ENCODE measurements around the gene ISM2. TPM values are rescaled to one million over a fixed set of nuclear protein-coding genes. Genes with fewer than 3 reads are reported as not detected.

The ISM2 gene
- total RNA-seq, 1 experiment from 2014 or later, result not detected

GRCh38 chr14:77544571-77544970 lies 46.0 kb upstream of the ISM2 start:
- H3K9ac ChIP-seq (ENCODE audit: low read length), result no peak overlapping the region
- ChIA-PET CTCF (no interaction called here), POLR2A (no interaction called here), RAD21 (ENCODE audit: low non-redundant PET in 1 of 2, low total read pairs in 2 of 2, uncharacterized antibody in 2 of 2, unreplicated experiment in 2 of 2) (no interaction called here)
- H4K20me1 ChIP-seq (ENCODE audit: insufficient read depth), result no peaks in the 10 kb centered on the region
- H3K4me2 ChIP-seq (ENCODE audit: low read length), result no peak overlapping the region
- H3K36me3 ChIP-seq (ENCODE audit: control insufficient read depth in 1 of 2, insufficient read depth in 2 of 2, low read length in 2 of 2), result peaks cover 14 to 20% of the 10 kb centered on the region in 2 experiments; a peak in 3 of 4 replicates
- H3K79me2 ChIP-seq (ENCODE audit: insufficient read depth, low read length), result no peaks in the 10 kb centered on the region
- no peak overlapping the region for H2AFZ ChIP-seq (ENCODE audit: low read depth, low read length, poor library complexity, severe bottlenecking)
- H3K27ac ChIP-seq (ENCODE audit: low read depth, low read length), result no peak overlapping the region
- DNase-seq (ENCODE audit: low read depth, low spot score), result no peak
- no peaks in the 10 kb centered on the region for H3K4me1 ChIP-seq (ENCODE audit: control insufficient read depth in 1 of 2, insufficient read depth in 2 of 2, low read length in 2 of 2)
- no peaks in the 10 kb centered on the region for H3K9me2 ChIP-seq (ENCODE audit: insufficient read depth)
- no peaks in the 10 kb centered on the region for H3K27me3 ChIP-seq (ENCODE audit: insufficient read depth, low read length)
- no peak for TF ChIP-seq SRF (IDR thresholded peaks at IDR 0.05; ENCODE audit: low read depth)
- TF ChIP-seq JUND (IDR thresholded peaks at IDR 0.05), result no peak
- no peak for TF ChIP-seq ZBTB33 (IDR thresholded peaks at IDR 0.05; ENCODE audit: extremely low read depth, insufficient replicate concordance, low read length)
- no peak for TF ChIP-seq ZNF274 (IDR thresholded peaks at IDR 0.05; ENCODE audit: low read depth, low read length)
- no peak for TF ChIP-seq POLR2A (IDR thresholded peaks at IDR 0.05; ENCODE audit: borderline replicate concordance, extremely low read depth, insufficient read depth, insufficient read length)
- no peak for TF ChIP-seq ELF1 (IDR thresholded peaks at IDR 0.05; ENCODE audit: borderline replicate concordance, low read depth)
- no peak for TF ChIP-seq EZH2 (IDR thresholded peaks at IDR 0.05)
- no peak for TF ChIP-seq TCF7L2 (IDR thresholded peaks at IDR 0.05; ENCODE audit: borderline replicate concordance, extremely low read depth, insufficient read depth, insufficient read length)
- no peak for TF ChIP-seq FOSL1 (IDR thresholded peaks at IDR 0.05; ENCODE audit: low read depth)
- TF ChIP-seq SP1 (IDR thresholded peaks at IDR 0.05; ENCODE audit: low read depth), result no peak
- TF ChIP-seq CEBPB (IDR thresholded peaks at IDR 0.05; ENCODE audit: low read depth), result no peak
- TF ChIP-seq YY1 (IDR thresholded peaks at IDR 0.05; ENCODE audit: extremely low read depth, insufficient replicate concordance, low read depth, low read length), result no peak
- no peak for TF ChIP-seq REST (IDR thresholded peaks at IDR 0.05; ENCODE audit: low read depth)
- no peak for TF ChIP-seq CTCF (IDR thresholded peaks at IDR 0.05 in 2 of 3, conservative IDR thresholded peaks at IDR 0.05 in 1 of 3; ENCODE audit: borderline replicate concordance in 1 of 3, insufficient read depth in 1 of 3, low read depth in 2 of 3, low read length in 2 of 3)
- no peak for TF ChIP-seq SIN3A (IDR thresholded peaks at IDR 0.05; ENCODE audit: low read depth)
- TF ChIP-seq ZFX (IDR thresholded peaks at IDR 0.05), result no peak
- intact Hi-C loops (cut with micrococcal nuclease), result no loop called here
- ATAC-seq, result no peak
- H3K9me3 ChIP-seq (ENCODE audit: control insufficient read depth in 1 of 2, insufficient read depth in 1 of 2, low read depth in 1 of 2, low read length in 2 of 2), result no peaks in the 10 kb centered on the region
- no peak overlapping the region for H3K4me3 ChIP-seq (replicated peaks in 1 of 2; ENCODE audit: low read depth in 1 of 2, low read length in 2 of 2)
- BruUV-seq (replicated peaks), result no TSS peak

Data from HCT116 (cell line).